Measurements from ENCODE around the gene PDXK. TPM values are rescaled to one million over a fixed set of nuclear protein-coding genes. Genes with fewer than 3 reads are reported as not detected.
"Not testable (repeated sequence)": the region's sequence is repeated elsewhere in the genome, so short reads cannot be mapped to it uniquely, and the experiment has no call there.

PDXK gene
- total and polyA plus RNA-seq, 7 donors = 22.1 to 88.5 (median 26.0) TPM

DNA sequence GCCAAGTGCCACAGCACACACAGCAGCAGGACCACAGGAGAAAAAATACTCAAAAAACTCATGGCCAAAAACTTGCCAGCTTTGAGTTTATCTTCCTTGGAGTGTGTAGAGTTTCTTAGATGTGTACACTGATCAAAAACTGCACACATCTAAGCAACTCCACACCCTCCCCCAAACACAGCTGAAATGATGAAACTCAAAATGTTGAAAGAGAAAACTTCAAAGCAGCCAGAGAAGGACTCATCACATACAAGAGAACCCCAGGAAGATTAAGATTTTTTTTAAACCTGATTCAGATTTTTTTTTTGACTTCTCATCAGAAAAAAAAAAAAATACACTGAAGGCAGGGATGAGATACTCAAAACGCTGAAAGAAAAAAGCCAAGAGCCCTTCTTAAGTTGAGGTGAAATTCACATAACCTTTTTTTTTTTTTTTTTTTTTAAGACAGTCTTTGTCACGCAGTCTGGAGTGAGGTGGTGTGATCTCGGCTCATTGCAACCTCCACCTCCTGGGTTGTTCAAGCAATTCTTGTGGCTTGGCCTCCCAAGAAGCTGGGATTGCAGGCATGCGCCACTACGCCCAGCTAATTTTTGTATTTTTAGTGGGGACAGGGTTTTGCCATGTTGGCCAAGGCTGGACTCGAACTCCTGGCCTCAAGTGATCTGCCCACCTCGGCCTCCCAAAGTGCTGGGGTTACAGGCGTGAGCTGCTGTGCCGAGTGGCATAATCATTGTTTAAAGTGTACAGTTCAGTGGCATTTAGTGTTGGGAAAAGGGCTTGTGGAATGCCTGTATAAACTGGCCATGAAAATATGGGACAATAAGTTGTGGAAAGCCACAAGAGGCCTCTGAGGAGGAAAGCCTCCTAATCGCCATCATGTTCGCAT lies 20.9 kb upstream of the PDXK start:
- Histone ChIP-seq H3K27me3 (peaks cover 0 to 8% (median 0%) of the 10 kb centered on the region in 3 donors), H3K4me3 (no peak overlapping the region), H3K27ac (no peak overlapping the region), H3K4me1 (no peaks in the 10 kb centered on the region), H3K9me3 (no peaks in the 10 kb centered on the region), H3K36me3 (peaks cover 7 to 38% (median 9%) of the 10 kb centered on the region in 4 donors)
- TF ChIP-seq POLR2AphosphoS5 (IDR thresholded peaks at IDR 0.05) = no peak
- TF ChIP-seq POLR2A (IDR thresholded peaks at IDR 0.05) = no peak
- TF ChIP-seq EP300 (IDR thresholded peaks at IDR 0.05) = no peak
- TF ChIP-seq, protein P1, sequence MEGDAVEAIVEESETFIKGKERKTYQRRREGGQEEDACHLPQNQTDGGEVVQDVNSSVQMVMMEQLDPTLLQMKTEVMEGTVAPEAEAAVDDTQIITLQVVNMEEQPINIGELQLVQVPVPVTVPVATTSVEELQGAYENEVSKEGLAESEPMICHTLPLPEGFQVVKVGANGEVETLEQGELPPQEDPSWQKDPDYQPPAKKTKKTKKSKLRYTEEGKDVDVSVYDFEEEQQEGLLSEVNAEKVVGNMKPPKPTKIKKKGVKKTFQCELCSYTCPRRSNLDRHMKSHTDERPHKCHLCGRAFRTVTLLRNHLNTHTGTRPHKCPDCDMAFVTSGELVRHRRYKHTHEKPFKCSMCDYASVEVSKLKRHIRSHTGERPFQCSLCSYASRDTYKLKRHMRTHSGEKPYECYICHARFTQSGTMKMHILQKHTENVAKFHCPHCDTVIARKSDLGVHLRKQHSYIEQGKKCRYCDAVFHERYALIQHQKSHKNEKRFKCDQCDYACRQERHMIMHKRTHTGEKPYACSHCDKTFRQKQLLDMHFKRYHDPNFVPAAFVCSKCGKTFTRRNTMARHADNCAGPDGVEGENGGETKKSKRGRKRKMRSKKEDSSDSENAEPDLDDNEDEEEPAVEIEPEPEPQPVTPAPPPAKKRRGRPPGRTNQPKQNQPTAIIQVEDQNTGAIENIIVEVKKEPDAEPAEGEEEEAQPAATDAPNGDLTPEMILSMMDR (IDR thresholded peaks at IDR 0.05) = no peak
- intact Hi-C loops (cut with DNase I) = no loop called here
- 87 to 89% methylated on average over 11 of the region's 11 CpGs for WGBS, 2 donors
- DNase-seq = no peak

DNA sequence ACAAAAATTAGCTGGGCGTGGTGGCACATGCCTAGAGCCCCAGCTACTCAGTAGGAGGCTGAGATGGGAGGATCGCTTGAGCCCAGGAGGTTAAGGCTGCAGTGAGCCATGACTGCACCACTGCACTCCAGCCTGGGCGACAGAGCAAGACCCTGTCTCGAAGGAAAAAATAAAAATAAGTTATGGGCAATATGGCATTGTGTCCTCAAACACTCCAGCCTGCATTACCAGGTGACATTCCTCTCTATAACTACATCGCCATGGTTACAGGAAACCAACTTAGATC lies 19.5 kb upstream of the PDXK start:
- H3K4me3 ChIP-seq; H3K27me3 ChIP-seq; H3K9me3 ChIP-seq; H3K4me1 ChIP-seq; intact Hi-C loops (cut with DNase I); DNase-seq; H3K27ac ChIP-seq: not testable (repeated sequence)
- H3K36me3 ChIP-seq = peaks cover 0 to 23% (median 4%) of the 10 kb centered on the region in 4 donors
- 83 to 96% methylated on average over 5 of the region's 5 CpGs for WGBS, 2 donors

- Histone ChIP-seq H3K4me3 (no peak overlapping the region), H3K27ac (no peak overlapping the region), H3K36me3 (peaks cover 0 to 17% (median 0%) of the 10 kb centered on the region in 4 donors), H3K9me3 (no peaks in the 10 kb centered on the region), H3K27me3 (peaks cover 0 to 8% (median 0%) of the 10 kb centered on the region in 3 donors), H3K4me1 (no peaks in the 10 kb centered on the region)
- TF ChIP-seq POLR2AphosphoS5 (IDR thresholded peaks at IDR 0.05) (no peak), EP300 (IDR thresholded peaks at IDR 0.05) (no peak), POLR2A (IDR thresholded peaks at IDR 0.05) (no peak)
- TF ChIP-seq, protein P1 (IDR thresholded peaks at IDR 0.05) = no peak
- 82 to 84% methylated on average over 13 of the region's 13 CpGs for WGBS, 2 donors
- intact Hi-C loops (cut with DNase I) = no loop called here
- no peak for DNase-seq
Measured at GRCh38 chr21:43699933-43700599, 18.9 kb upstream of the PDXK start.

- Histone ChIP-seq H3K9me3 (no peaks in the 10 kb centered on the region), H3K4me1 (no peaks in the 10 kb centered on the region), H3K27ac (no peak overlapping the region), H3K27me3 (peaks cover 0 to 8% (median 0%) of the 10 kb centered on the region in 3 donors), H3K36me3 (no peaks in the 10 kb centered on the region), H3K4me3 (no peak overlapping the region)
- 74 to 80% methylated on average over 29 of the region's 29 CpGs for WGBS, 2 donors
- no peak for DNase-seq
- intact Hi-C loops (cut with DNase I) = no loop called here
- TF ChIP-seq EP300 (IDR thresholded peaks at IDR 0.05) (no peak), POLR2AphosphoS5 (IDR thresholded peaks at IDR 0.05) (no peak), POLR2A (IDR thresholded peaks at IDR 0.05) (no peak)
- TF ChIP-seq, protein P1 (IDR thresholded peaks at IDR 0.05) = no peak
Measured at GRCh38 chr21:43701936-43702784, 16.8 kb upstream of the PDXK start.

DNA sequence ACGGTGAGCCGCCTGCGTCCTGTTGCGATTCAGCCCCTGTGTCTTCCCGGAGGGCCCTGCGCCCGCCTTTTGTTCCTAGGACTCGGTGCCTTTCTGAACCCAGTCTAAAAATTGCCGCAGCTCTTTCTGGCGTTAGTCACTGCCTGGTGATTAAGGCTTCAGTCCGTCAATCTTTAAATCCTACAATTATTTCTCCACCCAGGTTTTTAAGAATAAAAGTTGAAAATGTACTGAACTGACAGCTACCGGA lies 16.2 kb upstream of the PDXK start:
- intact Hi-C loops (cut with DNase I) = no loop called here
- no peak overlapping the region for H3K4me3 ChIP-seq
- no peak for DNase-seq

More for the DNA sequence above, 16.2 kb upstream of the PDXK start:
- peaks cover 0 to 8% (median 0%) of the 10 kb centered on the region in 3 donors for H3K27me3 ChIP-seq
- whole genome bisulfite sequencing, 2 donors = 38 to 61% methylated on average over 12 of the region's 12 CpGs
- TF ChIP-seq POLR2AphosphoS5 (IDR thresholded peaks at IDR 0.05) = no peak
- TF ChIP-seq, protein P1 (IDR thresholded peaks at IDR 0.05) = no peak
- no peak for TF ChIP-seq POLR2A (IDR thresholded peaks at IDR 0.05)
- TF ChIP-seq EP300 (IDR thresholded peaks at IDR 0.05) = no peak
- H3K36me3 ChIP-seq = no peaks in the 10 kb centered on the region
- no peak overlapping the region for H3K27ac ChIP-seq
- H3K4me1 ChIP-seq = no peaks in the 10 kb centered on the region
- H3K9me3 ChIP-seq = no peaks in the 10 kb centered on the region

Measured in sigmoid colon (tissue), 7 donors.